Gastrocnemius medialis (tissue), 4 donors: ENCODE results near the gene RUNX1.

ENCODE experiments used
- POLR2A ChIP-seq, 2 donors: fragments of 450-650 bp; IDR thresholded peaks; one replicate each; pipeline ENCODE4 v1.6.1; 2017; ENCODE audit warnings: antibody characterized with exemption in 2 of 2, mild to moderate bottlenecking in 2 of 2, moderate library complexity in 2 of 2
- TF ChIP-seq, protein P1 (sequence below), 5 experiments: fragments of 450-650 bp in 3 of 5; fragments of 200-600 bp in 2 of 5; sonication (generic) in 2 of 5; IDR thresholded peaks in 4 of 5; conservative IDR thresholded peaks in 1 of 5; 1 replicate in 4 of 5; 2 replicates in 1 of 5; pipeline ENCODE4 v1.5.1; 2016 to 2019; ENCODE audit warnings: antibody characterized with exemption in 5 of 5, mild to moderate bottlenecking in 3 of 5, moderate library complexity in 3 of 5

DNA sequence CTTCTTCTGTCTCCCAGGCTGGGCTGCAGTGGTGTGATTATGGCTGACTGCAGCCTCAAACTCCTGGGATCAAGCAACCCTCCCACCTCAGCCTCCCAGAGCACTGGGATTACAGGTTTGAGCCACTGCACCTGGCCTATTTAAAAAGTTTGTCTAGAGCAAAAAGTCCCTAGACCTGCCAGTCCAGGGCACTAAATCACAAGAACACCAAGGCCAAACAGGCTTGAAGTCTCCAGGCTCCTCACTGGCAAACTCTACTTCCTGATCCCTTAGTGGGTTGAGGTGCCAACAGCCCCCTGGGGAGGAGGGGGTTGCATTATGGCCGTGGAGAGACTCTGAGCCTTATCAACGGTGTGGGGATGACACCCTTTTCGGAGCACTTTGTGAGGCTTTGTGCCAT lies 304.3 kb downstream of the RUNX1 start:
- TF ChIP-seq, protein P1, sequence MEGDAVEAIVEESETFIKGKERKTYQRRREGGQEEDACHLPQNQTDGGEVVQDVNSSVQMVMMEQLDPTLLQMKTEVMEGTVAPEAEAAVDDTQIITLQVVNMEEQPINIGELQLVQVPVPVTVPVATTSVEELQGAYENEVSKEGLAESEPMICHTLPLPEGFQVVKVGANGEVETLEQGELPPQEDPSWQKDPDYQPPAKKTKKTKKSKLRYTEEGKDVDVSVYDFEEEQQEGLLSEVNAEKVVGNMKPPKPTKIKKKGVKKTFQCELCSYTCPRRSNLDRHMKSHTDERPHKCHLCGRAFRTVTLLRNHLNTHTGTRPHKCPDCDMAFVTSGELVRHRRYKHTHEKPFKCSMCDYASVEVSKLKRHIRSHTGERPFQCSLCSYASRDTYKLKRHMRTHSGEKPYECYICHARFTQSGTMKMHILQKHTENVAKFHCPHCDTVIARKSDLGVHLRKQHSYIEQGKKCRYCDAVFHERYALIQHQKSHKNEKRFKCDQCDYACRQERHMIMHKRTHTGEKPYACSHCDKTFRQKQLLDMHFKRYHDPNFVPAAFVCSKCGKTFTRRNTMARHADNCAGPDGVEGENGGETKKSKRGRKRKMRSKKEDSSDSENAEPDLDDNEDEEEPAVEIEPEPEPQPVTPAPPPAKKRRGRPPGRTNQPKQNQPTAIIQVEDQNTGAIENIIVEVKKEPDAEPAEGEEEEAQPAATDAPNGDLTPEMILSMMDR (IDR thresholded peaks at IDR 0.05 in 4 of 5, conservative IDR thresholded peaks at IDR 0.05 in 1 of 5): no peak
- TF ChIP-seq POLR2A (IDR thresholded peaks at IDR 0.05): no peak
